ENCODE data around the gene FBXW7. TPM values are rescaled to one million over a fixed set of nuclear protein-coding genes. Genes with fewer than 3 reads are reported as not detected.

FBXW7 gene
- total and polyA plus RNA-seq, 2 of the 13 experiments (the other 11 are each of a cell fraction or from before 2014, with no cell fraction given), result 5.0 to 40.9 TPM

DNA sequence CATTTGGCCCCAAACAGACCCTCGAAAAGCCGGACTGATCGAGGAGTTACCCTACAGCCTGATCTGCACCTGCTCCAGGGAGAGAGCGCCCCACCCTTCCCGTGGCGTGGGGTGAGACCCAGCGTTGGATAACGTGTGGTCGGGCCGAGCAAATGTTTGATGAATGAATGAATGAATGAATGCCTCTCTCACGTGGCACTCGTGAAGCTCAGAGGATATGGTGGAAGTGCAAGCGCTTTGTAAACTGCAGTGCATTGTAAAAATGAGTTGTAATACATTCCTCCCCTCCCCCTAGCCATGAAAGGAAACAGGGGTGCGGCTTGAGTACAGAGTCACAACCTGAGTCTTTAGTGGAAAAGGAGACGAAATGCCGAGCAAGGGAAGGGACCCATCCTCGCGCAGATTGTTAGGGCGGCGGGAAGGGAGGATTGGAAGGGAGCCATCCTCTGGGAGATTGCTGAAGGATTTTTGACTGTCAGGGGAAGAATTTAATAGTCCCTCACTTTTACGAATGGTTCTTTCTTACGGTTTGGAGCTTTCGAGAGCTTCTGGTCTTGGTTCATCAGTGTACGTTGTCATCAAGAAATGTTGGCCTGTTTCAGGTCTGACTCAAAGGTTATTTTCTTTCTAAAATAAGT lies 772 bp upstream of the FBXW7 start (continued):
- no peak for TF ChIP-seq MTF2 (CRISPR knock-in tag; IDR thresholded peaks at IDR 0.05; ENCODE audit: borderline replicate concordance)
- TF ChIP-seq, protein P1, sequence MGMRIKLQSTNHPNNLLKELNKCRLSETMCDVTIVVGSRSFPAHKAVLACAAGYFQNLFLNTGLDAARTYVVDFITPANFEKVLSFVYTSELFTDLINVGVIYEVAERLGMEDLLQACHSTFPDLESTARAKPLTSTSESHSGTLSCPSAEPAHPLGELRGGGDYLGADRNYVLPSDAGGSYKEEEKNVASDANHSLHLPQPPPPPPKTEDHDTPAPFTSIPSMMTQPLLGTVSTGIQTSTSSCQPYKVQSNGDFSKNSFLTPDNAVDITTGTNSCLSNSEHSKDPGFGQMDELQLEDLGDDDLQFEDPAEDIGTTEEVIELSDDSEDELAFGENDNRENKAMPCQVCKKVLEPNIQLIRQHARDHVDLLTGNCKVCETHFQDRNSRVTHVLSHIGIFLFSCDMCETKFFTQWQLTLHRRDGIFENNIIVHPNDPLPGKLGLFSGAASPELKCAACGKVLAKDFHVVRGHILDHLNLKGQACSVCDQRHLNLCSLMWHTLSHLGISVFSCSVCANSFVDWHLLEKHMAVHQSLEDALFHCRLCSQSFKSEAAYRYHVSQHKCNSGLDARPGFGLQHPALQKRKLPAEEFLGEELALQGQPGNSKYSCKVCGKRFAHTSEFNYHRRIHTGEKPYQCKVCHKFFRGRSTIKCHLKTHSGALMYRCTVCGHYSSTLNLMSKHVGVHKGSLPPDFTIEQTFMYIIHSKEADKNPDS (CRISPR knock-in tag; IDR thresholded peaks at IDR 0.05), result no peak
- TF ChIP-seq ZNF772 (CRISPR knock-in tag; IDR thresholded peaks at IDR 0.05), result peak; percentile 75
- 0 out of 2 replicates have a peak, but pooled peaks have one; percentile 0 for TF ChIP-seq ZBTB7B (CRISPR knock-in tag; IDR thresholded peaks at IDR 0.05)
- 0 out of 2 replicates have a peak, but pooled peaks have one; percentile 10 for TF ChIP-seq PRDM10 (CRISPR knock-in tag; IDR thresholded peaks at IDR 0.05; ENCODE audit: low read depth)
- 0 out of 2 replicates have a peak, but pooled peaks have one; percentile 20 for TF ChIP-seq ZNF691 (CRISPR knock-in tag; IDR thresholded peaks at IDR 0.05; ENCODE audit: borderline replicate concordance, low read depth)
- TF ChIP-seq BORCS8-MEF2B (CRISPR knock-in tag; IDR thresholded peaks at IDR 0.05), result peak; percentile 84; the same call in 1 of the 2 replicates
- TF ChIP-seq SUZ12 (IDR thresholded peaks at IDR 0.05; ENCODE audit: low read depth, low read length), result no peak
- TF ChIP-seq REL (CRISPR knock-in tag; conservative IDR thresholded peaks at IDR 0.05), result 0 out of 2 replicates have a peak, but pooled peaks have one; percentile 20
- peak; percentile 62; the same call in 1 of the 2 replicates for TF ChIP-seq ZBTB42 (CRISPR knock-in tag; IDR thresholded peaks at IDR 0.05)
- no peak for TF ChIP-seq NBN (conservative IDR thresholded peaks at IDR 0.05)
- TF ChIP-seq ZNF142 (CRISPR knock-in tag; IDR thresholded peaks at IDR 0.05), result no peak
- 0 out of 2 replicates have a peak, but pooled peaks have one; percentile 3 for TF ChIP-seq TAF1 (CRISPR knock-in tag; IDR thresholded peaks at IDR 0.05)
- no peak for TF ChIP-seq ZNF7 (CRISPR knock-in tag; IDR thresholded peaks at IDR 0.05)
- peak; percentile 13 for TF ChIP-seq ASH2L (IDR thresholded peaks at IDR 0.05; ENCODE audit: insufficient read length, low read depth, low read length)
- TF ChIP-seq U2AF2 (IDR thresholded peaks at IDR 0.05; ENCODE audit: low read depth, low read length), result 0 out of 2 replicates have a peak, but pooled peaks have one; percentile 3
- TF ChIP-seq ZNF296 (CRISPR knock-in tag; conservative IDR thresholded peaks at IDR 0.05), result no peak

Data from HepG2 (cell line).